Esophagus muscularis mucosa (tissue), 4 donors: ENCODE data around the gene PRR35.

Experiments used
- EP300 ChIP-seq: sonication (generic); formaldehyde crosslinking; IDR thresholded peaks from one replicate; pipeline ENCODE4 v1.6.1; 2017; ENCODE audit warnings: antibody characterized with exemption
- POLR2A ChIP-seq: fragments of 450-650 bp; IDR thresholded peaks from one replicate; pipeline ENCODE4 v1.6.1; 2017; ENCODE audit warnings: antibody characterized with exemption, moderate library complexity, mild to moderate bottlenecking, low read depth
- POLR2AphosphoS5 ChIP-seq, 2 donors: sonication (generic); formaldehyde crosslinking; IDR thresholded peaks; one replicate each; pipeline ENCODE4 v1.6.1; 2017; ENCODE audit warnings: antibody characterized with exemption in 2 of 2
- TF ChIP-seq, protein P1 (sequence below), 3 experiments: fragments of 200-600 bp in 2 of 3; fragments of 450-650 bp in 1 of 3; sonication (generic) in 2 of 3; IDR thresholded peaks; one replicate each; pipeline ENCODE4 v1.5.1; 2017 to 2019; ENCODE audit warnings: antibody characterized with exemption in 3 of 3, mild to moderate bottlenecking in 2 of 3, moderate library complexity in 1 of 3

DNA sequence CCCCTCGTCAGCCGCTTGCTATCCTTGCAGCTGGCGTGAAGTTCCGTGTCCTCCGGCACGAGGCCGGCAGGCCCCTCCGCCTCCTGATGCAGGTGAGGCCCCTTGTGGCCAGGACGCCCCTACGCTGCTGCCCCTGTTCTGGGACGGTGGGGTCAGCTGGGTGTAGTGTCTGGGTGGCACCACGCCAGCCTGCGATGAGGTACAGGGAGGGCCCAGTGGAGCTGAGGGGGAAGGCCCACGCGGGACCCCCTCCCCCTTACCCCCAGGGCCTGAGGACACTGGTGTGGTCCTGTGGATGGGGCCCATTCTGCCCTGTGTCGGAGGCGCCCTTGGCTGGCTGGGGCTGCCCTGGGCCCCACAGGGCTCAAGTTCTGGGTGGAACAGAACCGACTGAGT, 22.0 kb downstream of the PRR35 start:
- TF ChIP-seq, protein P1, sequence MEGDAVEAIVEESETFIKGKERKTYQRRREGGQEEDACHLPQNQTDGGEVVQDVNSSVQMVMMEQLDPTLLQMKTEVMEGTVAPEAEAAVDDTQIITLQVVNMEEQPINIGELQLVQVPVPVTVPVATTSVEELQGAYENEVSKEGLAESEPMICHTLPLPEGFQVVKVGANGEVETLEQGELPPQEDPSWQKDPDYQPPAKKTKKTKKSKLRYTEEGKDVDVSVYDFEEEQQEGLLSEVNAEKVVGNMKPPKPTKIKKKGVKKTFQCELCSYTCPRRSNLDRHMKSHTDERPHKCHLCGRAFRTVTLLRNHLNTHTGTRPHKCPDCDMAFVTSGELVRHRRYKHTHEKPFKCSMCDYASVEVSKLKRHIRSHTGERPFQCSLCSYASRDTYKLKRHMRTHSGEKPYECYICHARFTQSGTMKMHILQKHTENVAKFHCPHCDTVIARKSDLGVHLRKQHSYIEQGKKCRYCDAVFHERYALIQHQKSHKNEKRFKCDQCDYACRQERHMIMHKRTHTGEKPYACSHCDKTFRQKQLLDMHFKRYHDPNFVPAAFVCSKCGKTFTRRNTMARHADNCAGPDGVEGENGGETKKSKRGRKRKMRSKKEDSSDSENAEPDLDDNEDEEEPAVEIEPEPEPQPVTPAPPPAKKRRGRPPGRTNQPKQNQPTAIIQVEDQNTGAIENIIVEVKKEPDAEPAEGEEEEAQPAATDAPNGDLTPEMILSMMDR (IDR thresholded peaks at IDR 0.05) = no peak
- TF ChIP-seq POLR2A = no peak
- no peak for TF ChIP-seq EP300
- no peak for TF ChIP-seq POLR2AphosphoS5 (IDR thresholded peaks at IDR 0.05)
